Activated CD4-positive, alpha-beta T cell treated with anti-CD3 and anti-CD28 coated beads, Interleukin-2, amount 10 ng/mL, durations not matched to agents 7 days and 5 days (primary cell): ENCODE results near the gene ZSCAN5B. TPM values are rescaled to one million over a fixed set of nuclear protein-coding genes. Genes with fewer than 3 reads are reported as not detected.

Experiments used
- CTCF ChIA-PET: fragments of 350-600 bp; sonication (Branson Sonifier 250); formaldehyde crosslinking; loops from one replicate; lab custom pipeline; 2021; ENCODE audit warnings: antibody characterized with exemption; lab: Charles Lee
- POLR2A ChIA-PET: fragments of 350-600 bp; sonication (Branson Sonifier 250); formaldehyde crosslinking; loops from one replicate; lab custom pipeline; 2021; ENCODE audit warnings: antibody characterized with exemption; lab: Charles Lee
- DNase-seq: peaks from one replicate; pipeline ENCODE4 v3.0.0-alpha.2; 2020
- H3K27ac Mint-ChIP-seq: one replicate; pipeline ENCODE4 v1.8.0; 2021; ENCODE audit warnings: mild to moderate bottlenecking, moderate library complexity, mixed read lengths
- H3K27me3 Mint-ChIP-seq: one replicate; pipeline ENCODE4 v1.8.0; 2021; ENCODE audit warnings: mixed read lengths
- H3K36me3 Mint-ChIP-seq: one replicate; pipeline ENCODE4 v1.8.0; 2021; ENCODE audit warnings: low read depth, mixed read lengths
- H3K4me1 Mint-ChIP-seq: one replicate; pipeline ENCODE4 v1.8.0; 2021; ENCODE audit warnings: mixed read lengths
- H3K4me3 Mint-ChIP-seq: one replicate; pipeline ENCODE4 v1.8.0; 2021; ENCODE audit warnings: mild to moderate bottlenecking, moderate library complexity, mixed read lengths
- H3K9me3 Mint-ChIP-seq: one replicate; pipeline ENCODE4 v1.8.0; 2021; ENCODE audit warnings: mixed read lengths
- total RNA-seq, 2 experiments: library from RNA; stranded (reverse); gene quantifications; one replicate each; pipeline ENCODE4 v1.2.3, GENCODE V29; 2021

ZSCAN5B gene
- total RNA-seq, 2 experiments from 2014 or later = not detected

- H3K27ac Mint-ChIP-seq = peak overlapping the region; percentile 92
- H3K4me1 Mint-ChIP-seq = peaks cover 39% of the 10 kb centered on the region
- H3K4me3 Mint-ChIP-seq = peak overlapping the region; percentile 78
- CTCF ChIA-PET = interaction anchor here (1.0 to 1.7 kb wide), 2 partner anchors 9 to 15 kb away, joined by 4 read pairs; no protein-coding TSS in a partner anchor
- no peaks in the 10 kb centered on the region for H3K36me3 Mint-ChIP-seq
- POLR2A ChIA-PET = interaction anchor here (0.6 kb wide), 1 partner anchor 19 kb away, joined by 3 read pairs; no protein-coding TSS in a partner anchor
- H3K9me3 Mint-ChIP-seq = no peaks in the 10 kb centered on the region
- no peak for DNase-seq
- H3K27me3 Mint-ChIP-seq = no peaks in the 10 kb centered on the region
Observed at GRCh38 chr19:56139847-56140582, 57.6 kb downstream of the ZSCAN5B start.

Other genes starting within 250 kb of the ZSCAN5B start
- gene NLRP8, start 250.0 kb downstream of the ZSCAN5B start, total RNA-seq = not detected
- not detected for gene NLRP5, start 211.0 kb downstream of the ZSCAN5B start, total RNA-seq
- 10 to 100 TPM; 34.3 to 35.4 TPM for gene ZNF787, start 76.5 kb downstream of the ZSCAN5B start, total RNA-seq
- 10 to 100 TPM; 26.5 to 34.6 TPM for gene ZNF444, start 56.5 kb downstream of the ZSCAN5B start, total RNA-seq
- gene GALP, start 21.8 kb downstream of the ZSCAN5B start, total RNA-seq = not detected
- gene ZSCAN5C, start 4.5 kb upstream of the ZSCAN5B start, total RNA-seq = not detected
- 1 to 10 TPM; 1.1 to 2.2 TPM for gene EDDM13, start 75.0 kb upstream of the ZSCAN5B start, total RNA-seq
- gene ZSCAN5A, start 117.1 kb upstream of the ZSCAN5B start, total RNA-seq = 1 to 10 TPM; 9.3 to 9.4 TPM
- 1 to 10 TPM; 2.9 to 3.7 TPM for gene ZNF582, start 195.8 kb upstream of the ZSCAN5B start, total RNA-seq
- gene ZNF583, start 206.5 kb upstream of the ZSCAN5B start, total RNA-seq = 1 to 10 TPM; 5.8 TPM